Hematopoietic multipotent progenitor cell treated with erythropoietin and hydrocortisone succinate and interleukin-3 and kit ligand, for 15 days (in vitro differentiated cells): Measurements from ENCODE around the gene C1R.
"Not testable (repeated sequence)": the region's sequence is repeated elsewhere in the genome, so short reads cannot be mapped to it uniquely, and the experiment has no call there.

ENCODE experiments used
- DNase-seq: peaks from one replicate; pipeline ENCODE4 v3.0.0-alpha.2; 2015; ENCODE audit warnings: low spot score

Gene C1R

DNA sequence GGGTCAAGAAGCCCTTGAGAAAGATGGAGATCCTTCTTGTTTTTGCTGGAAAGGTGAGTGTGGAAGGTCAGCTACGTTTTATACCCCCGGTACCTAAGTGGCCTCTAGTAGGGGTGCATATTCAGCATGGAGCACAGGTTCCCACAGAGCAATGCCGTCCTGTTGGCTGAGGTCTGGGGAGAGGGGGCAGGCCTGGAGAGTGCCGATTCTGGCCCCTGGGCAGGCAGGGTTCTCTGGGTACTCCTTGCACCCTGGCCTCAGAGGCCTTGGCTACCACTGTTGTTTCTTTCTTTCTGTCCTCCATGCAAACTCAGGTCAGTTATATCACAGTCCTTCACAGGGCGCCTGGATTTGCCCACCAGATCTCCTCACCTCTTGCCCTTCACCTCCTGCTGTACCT is 27.9 kb upstream of the C1R start:
- DNase-seq: no peak

GRCh38 chr12:7118881-7119280 is 26.6 kb upstream of the C1R start:
- no peak for DNase-seq

DNA sequence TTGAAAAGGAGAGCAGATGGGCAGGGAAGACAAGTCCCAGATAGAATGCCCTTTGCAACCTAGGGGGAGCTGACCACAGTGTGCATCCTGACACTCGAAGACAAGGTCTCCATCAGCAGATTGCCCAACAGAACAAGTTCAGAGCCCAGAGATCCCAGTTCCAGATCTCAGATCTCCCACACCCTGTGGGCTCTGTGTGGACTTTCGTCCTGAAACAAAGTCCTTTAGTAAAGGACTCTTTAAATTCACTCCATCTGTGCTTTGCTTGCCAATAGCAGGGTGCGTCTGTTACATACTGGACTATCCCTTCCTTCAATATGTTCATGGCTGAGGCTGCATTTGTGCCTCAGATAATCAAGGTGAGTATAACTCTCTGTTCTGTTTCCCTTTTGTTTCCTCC is 25.4 kb upstream of the C1R start:
- DNase-seq: no peak

GRCh38 chr12:7116916-7117315 is 24.7 kb upstream of the C1R start:
- no peak for DNase-seq

DNA sequence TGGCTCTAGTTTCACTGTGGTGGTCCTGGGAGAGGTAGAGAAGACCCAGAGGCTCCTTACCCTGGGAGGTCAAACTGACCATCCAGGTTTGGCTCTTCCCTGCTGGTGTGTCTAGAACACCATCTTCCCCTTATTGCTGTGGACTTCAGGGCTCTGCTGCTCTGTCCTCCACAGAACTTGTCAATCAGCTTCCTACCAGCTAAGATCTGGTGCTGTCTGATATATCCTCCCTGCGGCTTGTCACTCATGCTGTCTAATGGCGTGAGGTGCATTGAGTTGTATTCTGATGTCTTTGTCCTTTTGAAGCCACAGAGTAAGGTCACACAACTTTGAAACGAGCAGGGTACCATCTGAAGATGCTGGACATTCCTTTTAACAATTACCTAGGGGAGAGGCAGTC is 24.0 kb upstream of the C1R start:
- DNase-seq: no peak

- DNase-seq: no peak
Observed at GRCh38 chr12:7114851-7115250, 22.6 kb upstream of the C1R start.

DNA sequence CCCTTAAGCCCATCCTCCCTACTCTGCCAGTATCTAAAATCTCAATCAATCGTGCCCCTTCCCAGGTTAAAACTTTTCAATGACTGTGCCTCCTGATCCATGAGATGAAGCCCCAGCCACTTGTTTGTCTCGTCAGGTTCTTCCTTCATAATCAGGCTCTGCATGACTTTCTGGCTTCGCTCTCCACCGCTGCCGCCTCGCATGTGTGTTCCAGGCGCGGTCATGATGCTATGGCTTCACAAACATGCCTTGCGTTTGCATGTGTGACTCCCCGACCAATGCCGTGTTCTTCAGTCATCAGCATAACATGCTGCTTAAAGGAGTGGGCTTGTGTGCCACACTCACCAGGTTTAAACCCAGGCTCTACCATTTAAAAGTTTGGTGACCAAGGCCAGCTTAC is 21.8 kb upstream of the C1R start:
- no peak for DNase-seq

DNA sequence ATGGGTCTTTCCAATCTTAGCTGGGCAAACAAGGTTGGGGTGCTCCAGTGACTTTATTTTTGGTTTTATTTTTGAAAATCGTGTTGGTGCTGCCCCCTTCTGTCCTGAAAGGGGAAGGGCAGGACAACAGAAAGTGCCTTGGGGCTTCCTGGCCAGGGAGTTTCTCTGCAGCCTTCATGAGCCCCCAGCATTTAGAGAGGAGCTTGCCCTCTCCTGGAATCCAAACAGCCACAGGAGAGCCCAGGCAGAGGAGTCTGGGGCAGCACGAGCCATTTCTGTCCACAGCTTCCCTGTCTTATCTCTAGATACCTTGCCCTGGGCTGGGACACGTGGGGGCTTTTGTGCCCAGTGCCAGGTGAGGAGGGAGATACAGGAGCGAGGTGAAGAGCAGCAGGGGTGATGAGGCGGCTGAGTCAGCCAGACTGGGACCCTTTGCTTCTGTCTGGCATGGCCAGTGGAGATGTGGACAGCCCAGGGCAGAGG is 21.2 kb upstream of the C1R start:
- DNase-seq: peak; percentile 70

GRCh38 chr12:7112041-7112440 is 19.8 kb upstream of the C1R start:
- DNase-seq: no peak

GRCh38 chr12:7110661-7111060 is 18.4 kb upstream of the C1R start:
- DNase-seq: no peak

GRCh38 chr12:7109572-7109920 is 17.3 kb upstream of the C1R start:
- no peak for DNase-seq

GRCh38 chr12:7108796-7109571 is 16.7 kb upstream of the C1R start, which contains the start of gene C1RL:
Gene C1RL, minus strand, starts transcription at chr12:7109214. Its CDS starts 34 bp downstream, at chr12:7109180.
- peak; percentile 80 for DNase-seq

GRCh38 chr12:7108003-7108795 is 16.0 kb upstream of the C1R start:
- peak; percentile 43 for DNase-seq

- no peak for DNase-seq
Observed at GRCh38 chr12:7107636-7108002, 15.4 kb upstream of the C1R start.

DNA sequence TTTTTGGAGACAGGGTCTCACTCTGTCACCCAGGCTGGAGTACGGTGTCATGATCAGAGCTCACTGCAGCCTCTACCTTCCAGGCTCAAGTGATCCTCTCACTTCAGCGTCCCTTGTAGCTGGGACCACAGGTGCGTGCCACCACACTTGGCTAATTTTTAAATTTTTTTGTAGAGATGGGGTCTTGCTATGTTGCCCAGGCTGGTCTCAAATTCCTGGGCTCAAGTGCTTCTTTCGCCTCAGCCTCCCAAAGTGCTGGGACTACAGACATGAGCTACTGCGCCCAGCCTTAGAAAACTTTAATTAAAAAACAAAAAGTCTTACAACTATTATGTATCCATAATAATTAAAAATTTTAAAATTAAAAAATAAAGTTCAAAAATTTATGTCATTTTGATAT is 14.9 kb upstream of the C1R start:
- not testable (repeated sequence) for DNase-seq

DNA sequence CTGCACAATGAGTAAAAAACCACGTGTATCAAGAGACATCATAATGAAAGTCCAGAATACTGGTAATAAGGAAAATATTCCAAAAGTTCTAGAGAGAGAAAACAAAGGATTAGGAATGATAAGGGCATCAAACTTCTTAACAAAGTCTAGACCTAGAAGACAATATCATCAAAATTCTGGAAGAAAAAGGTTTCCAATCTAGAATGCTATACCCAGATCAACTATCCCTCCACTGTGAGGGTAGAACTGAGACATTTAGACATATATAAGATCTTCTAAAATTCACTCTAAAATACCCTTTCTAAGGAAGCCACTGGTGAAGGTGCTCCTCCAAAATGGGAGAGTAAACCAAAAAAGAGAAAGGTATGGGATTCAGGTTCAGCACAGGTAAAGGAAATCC is 13.8 kb upstream of the C1R start:
- no peak for DNase-seq

DNA sequence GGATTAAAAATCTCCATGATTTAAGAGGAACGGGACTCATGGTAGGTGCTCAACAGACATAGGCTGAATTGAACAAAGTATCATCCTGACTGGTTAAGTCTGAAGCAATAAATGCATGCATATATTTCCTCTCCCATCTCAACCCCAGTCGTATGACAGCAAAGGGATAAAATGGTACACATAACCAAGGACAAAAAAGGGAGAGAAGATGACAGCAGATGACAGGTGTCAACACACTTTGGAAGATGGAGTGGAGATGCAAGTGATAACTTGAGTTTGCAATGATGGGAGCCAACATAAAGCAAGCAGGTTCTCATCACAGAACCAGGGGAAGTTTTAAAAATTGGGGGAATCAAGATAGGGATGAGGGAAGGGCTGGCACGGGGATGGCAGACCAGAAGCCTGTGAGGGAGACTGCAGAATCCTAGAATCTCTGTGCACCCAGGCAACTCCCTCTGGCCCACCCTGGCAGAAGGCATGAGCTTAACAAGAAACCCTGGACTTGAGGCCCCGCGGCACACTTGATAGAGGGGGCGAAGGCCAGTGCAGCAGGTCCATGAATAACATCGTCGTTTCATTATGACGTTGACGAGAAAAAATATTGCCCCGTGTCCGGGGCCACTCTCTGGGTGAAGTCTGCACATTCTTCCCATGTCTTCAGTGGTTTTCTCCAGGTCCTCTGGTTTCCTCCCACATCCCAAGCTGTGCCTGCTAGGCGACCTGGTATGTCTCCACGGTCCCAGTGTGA is 11.8 kb upstream of the C1R start:
- DNase-seq: no peak

DNA sequence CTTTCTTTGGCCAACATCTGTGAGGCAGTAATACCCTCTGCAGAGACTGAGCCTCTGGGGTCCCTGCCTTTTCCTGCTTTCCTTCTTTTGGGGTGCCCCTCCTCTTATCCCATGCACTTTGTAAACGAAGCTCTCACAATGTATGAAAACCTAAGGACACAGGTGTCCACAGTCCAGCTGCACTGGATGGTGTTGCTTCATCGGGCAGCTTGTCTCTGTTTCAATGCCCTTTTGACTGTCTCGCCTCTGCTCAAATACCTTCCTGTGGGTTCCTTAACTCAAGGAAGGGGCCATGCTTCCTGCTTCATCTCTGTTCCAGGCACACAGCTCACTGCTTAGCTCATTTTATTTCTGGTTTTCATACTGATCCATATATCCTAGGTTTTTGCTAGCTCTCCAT is 10.3 kb upstream of the C1R start:
- DNase-seq: no peak

- DNase-seq: no peak
Observed at GRCh38 chr12:7101694-7102131, 9.5 kb upstream of the C1R start.

DNA sequence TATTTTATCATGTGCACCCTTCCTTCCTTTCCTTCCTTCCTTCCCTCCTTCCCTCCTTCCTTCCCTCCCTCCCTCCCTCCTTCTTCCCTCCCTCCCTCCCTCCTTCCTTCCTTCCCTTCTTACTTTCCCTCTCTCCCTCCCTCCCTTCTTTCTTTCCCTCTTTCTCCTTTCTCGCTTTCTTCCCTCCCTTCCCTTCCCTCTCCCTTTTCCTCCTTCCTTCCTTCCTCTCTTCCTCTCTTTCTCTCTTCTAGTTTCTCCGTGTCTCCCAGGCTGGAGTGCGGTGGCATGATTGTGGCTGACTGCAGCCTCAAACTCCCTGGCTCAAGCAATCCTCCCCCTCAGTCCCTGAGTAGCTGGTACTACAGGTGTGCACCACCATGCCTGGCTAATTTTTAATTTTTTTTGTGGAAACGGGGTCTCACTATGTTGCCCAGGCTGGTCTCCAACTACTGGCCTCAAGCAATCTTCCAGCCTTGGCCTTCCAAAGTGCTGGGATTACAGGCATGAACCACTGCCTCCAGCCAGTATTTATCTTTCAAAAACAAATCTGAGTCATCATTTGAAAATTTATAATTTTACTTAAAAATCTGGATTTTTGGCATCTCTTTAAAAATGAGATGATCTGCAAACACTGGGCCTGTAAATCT is 8.9 kb upstream of the C1R start:
- DNase-seq: no peak

DNA sequence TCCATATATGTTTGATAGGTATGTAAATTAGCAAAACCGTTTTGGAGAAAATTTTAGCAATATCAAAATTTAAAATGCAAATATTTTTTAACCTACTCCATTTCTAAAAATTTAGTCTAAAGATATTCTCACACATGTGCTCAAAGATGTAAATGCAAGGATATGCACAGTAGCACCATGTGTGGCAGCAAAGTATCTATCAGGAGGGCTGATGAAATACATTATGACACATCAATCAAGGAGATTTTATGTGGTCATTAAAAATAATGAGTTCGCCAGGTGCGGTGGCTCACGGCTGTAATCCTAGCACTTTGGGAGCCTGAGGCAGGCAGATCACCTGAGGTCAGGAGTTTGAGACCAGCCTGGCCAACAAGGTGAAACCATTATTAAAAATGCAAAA is 8.0 kb upstream of the C1R start:
- no peak for DNase-seq

DNA sequence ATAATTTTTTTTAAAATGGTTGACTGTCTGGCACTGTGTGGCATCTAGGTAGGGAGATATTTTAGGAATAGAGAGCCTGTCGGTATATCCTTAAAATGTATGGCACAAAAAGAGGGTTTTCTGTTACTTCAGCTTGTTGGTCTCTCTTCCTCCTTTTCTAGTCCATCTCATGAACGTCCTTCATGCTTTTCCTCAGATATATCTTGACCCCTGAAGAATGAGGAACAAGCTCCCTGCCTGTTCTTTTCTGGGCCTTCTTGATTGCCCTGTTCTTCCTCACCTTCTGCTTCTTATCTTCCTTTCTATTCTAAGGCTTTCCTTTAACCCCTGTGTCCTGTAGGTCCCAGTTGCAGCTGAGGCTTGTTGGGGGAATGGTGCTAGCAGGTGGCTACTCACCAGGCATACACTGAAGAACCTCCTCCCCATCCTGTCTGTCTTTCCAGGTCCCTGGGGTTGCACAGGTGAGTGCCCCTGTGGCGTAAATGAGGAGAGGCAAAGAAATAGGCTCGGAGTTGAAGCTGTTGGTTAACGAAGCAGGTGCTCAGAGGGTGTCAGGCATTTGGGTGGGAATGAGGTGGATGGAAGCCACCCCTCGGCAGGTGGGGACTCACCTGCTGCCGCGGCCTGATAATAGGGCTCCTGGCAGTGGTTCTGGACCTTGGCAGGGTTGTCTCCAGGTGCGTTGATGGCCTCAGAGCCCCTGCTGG is 7.2 kb upstream of the C1R start:
- no peak for DNase-seq
